GM18505 (cell line): ENCODE data around the gene ZBTB7C.

Experiments used
- ATAC-seq: cut with Tn5 transposase; IDR thresholded peaks from one replicate; pipeline ENCODE4 v1.9.1; 2021; ENCODE audit not compliant: unreplicated experiment
- POLR2A ChIP-seq: IDR thresholded peaks from 4 replicates; pipeline ENCODE4 v1.6.1; 2011; ENCODE audit warnings: borderline replicate concordance; ENCODE audit not compliant: insufficient read depth, insufficient read length; ENCODE audit errors: extremely low read depth

ZBTB7C gene

GRCh38 chr18:48010264-48010663 lies 398.9 kb downstream of the ZBTB7C start:
- ATAC-seq, result no peak
- no peak for TF ChIP-seq POLR2A

DNA sequence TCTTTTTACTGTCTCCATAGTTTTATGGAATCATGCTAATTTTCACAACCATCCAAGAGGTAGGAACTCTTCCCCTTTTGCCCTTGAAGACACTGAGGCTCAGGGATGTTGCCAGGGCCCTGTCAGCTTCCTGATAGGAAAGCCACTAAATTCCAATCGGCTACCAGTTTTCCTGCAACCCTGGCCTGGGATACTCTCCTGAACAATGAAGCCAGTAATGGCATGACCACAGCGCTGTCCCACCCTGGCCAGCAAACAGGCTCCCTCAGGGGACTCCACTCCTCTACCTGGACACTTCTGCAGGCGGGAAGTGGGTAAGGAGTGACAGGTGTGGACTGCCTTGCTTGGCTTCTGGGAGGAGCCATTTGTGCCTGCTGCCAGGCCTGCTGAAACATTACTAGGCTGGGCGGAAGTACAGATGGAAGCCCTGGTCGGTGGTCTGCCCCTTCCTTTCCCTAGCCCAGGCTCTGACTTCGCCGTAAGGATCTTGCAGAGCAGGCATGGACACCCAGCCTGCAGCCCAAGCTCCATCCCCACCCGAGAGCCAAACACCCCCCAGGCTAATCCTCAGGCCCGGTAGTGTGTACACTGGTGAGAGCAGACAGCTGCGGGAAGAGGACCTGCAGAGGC lies 400.0 kb downstream of the ZBTB7C start:
- no peak for TF ChIP-seq POLR2A
- ATAC-seq, result no peak

GRCh38 chr18:48007955-48008701 lies 401.1 kb downstream of the ZBTB7C start:
- ATAC-seq, result peak; percentile 55
- TF ChIP-seq POLR2A, result no peak

DNA sequence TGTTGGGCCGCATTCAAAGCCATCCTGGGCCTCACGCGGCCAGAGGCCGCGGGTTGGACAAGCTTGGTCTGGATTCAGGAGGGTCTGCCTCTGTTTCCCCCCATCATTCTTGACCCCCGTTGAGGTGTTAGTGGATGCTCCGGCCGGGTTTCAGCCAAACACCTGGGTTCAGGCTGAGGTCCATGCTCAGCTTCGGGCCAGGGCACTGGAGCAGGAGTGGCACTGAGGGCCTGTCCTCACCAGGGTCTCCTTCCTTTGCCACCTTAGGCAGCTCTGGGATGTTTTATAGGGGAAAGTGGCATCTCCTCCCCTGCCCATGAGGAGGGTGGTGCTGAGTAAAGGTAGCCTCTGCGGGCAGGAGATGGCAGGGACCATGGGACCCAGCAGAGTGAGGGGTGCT lies 401.8 kb downstream of the ZBTB7C start:
- no peak for ATAC-seq
- TF ChIP-seq POLR2A, result no peak

DNA sequence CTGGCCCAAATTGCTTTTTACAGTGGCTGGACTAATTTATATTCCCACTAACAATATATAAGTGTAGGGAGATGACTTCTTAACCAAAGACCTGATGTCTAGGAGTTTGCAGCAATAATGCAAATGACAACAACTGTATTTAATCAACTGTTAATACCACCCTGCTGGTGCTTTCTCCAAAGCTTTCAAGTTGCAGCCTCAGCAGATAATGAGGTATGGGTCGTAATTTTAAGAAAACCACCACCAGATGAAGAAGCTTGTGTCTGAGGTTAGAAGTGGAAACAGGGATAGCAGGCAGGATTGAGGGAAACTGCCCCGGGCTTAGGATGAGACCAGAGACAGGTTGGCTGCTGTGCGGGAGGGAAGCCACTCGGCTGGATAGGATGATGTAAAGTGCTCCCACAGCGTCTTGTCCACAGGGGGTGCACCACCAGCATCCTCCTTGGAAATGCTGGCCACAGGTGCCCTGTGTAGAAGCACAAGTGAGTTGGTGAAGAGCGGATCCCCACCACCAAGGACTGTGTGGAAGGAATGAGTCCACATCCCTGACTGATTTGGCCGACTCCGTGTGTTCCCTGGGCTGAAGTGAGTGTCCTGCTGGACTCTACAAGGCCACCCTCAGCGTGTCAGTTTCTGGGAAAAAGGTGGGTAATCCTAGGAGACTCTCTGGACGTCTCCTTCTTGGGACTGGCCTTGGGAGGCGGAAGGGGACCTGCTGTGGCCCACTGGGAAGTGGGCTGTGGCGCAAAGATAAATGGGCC lies 402.6 kb downstream of the ZBTB7C start:
- ATAC-seq, result no peak
- TF ChIP-seq POLR2A, result no peak

GRCh38 chr18:48004577-48004976 lies 404.6 kb downstream of the ZBTB7C start:
- TF ChIP-seq POLR2A, result no peak
- ATAC-seq, result no peak

- ATAC-seq, result no peak
- TF ChIP-seq POLR2A, result no peak
Observed at GRCh38 chr18:48003426-48004349, 405.5 kb downstream of the ZBTB7C start.

- no peak for TF ChIP-seq POLR2A
- ATAC-seq, result no peak
Observed at GRCh38 chr18:48002933-48003365, 406.2 kb downstream of the ZBTB7C start.

DNA sequence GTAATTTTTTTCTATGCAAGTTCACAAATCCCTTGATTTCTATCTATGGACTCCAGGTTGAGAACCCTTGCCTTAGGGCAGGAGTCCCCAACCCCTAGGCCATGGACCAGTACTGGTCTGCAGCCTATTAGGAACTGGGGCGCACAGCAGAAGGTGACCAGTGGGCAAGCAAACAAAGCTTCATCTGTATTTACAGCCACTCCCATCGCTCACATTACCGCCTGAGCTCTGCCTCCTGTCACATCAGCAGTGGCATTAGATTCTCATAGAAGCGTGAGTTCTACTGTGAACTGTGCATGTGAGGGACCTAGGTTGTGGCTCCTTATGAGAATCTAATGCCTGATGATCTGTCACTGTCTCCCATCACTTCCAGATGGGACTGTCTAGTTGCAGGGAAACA lies 408.5 kb downstream of the ZBTB7C start:
- TF ChIP-seq POLR2A, result no peak
- ATAC-seq, result no peak

GRCh38 chr18:47999801-48000248 lies 409.4 kb downstream of the ZBTB7C start:
- ATAC-seq, result no peak

DNA sequence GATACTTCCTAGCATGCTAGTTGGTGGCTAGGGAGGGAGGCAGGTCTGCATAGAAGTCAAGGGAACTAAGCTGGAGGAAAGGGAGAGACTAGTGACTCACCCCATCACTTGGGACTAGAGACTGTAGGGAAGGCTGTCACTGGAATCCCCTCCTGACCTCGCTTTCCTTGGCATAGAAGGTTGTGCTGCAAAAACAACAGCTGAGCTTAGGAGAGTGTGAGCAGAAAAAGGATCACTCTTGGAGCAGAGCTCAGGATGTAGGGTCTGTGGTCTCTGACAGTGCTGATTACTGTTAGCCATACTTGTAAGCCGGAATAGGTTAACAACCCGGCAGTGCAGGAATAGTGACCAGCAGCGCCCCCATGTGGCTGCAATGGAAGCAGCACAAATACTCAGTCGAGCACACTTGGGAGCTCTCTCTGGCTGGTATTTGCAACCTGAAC lies 411.8 kb downstream of the ZBTB7C start:
- no peak for TF ChIP-seq POLR2A
- no peak for ATAC-seq

More at GRCh38 chr18:47999801-48000248, 409.4 kb downstream of the ZBTB7C start:
- no peak for TF ChIP-seq POLR2A

DNA sequence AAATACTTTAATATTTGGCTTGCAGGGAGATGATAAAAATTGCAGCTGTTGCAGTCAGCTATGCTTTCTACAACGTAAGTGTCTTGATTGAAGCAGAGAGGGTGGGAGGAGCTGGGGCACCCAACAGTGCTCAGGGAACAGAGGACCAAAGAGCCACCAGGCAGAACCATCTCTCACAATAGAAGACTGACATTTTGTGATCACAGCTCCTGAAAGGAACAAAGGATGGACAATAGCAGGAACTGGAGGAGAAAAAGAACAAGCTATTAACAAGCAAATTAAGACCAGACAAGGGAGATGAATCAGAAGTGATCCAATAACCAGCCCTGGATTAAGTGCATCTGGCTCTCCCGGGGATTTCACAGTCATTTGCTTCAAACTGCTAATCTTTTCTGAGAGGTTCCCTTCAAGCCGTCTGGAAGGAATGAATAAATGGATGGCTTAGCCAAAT lies 413.1 kb downstream of the ZBTB7C start:
- ATAC-seq, result no peak
- no peak for TF ChIP-seq POLR2A
